ENCODE data around the gene RFTN1. TPM values are rescaled to one million over a fixed set of nuclear protein-coding genes. Genes with fewer than 3 reads are reported as not detected.

The RFTN1 gene
- total and polyA plus RNA-seq, 2 donors (not counting 3 experiments of a cell fraction or from before 2014, with no cell fraction given) = 40.3 to 43.3 TPM

DNA sequence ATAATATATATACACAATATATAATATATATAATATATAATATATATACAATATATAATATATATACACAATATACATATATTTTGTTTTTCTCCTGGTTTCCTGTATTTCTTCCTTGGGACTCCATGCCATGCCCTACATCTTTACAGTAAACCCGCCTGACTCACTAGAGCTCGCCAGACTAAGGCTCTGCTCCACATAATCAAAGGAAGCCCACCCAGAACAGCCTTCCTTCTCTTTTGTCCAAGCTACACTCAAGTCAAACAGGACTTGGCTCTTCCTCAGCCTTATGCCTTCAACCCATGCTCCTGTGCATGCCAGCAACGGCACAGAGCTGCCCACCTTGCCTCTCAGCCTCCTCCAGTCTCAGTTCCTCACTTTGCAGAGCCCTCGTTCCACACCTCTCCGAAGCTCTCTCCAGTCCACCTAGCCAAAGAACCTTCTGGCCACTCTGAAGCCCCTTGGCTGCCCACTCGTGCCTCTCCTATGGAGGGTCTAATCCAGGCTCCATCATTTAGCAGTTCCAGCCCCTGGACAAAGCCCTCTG is 109.1 kb downstream of the RFTN1 start:
- no peaks in the 10 kb centered on the region for H3K4me1 ChIP-seq (ENCODE audit: control insufficient read depth, extremely low read depth, insufficient read depth, low read length)
- FAIRE-seq (no peak), DNase-seq (ENCODE audit: low read depth, low spot score) (no peak)
- ChIA-PET CTCF (interaction anchor here (1.0 kb wide), 1 partner anchor 114 kb away, joined by 3 read pairs; no protein-coding TSS in a partner anchor), POLR2A (no interaction called here)
- no peaks in the 10 kb centered on the region for H4K20me1 ChIP-seq (replicated peaks; ENCODE audit: control insufficient read depth, extremely low read depth, insufficient read depth, low read length)
- TF ChIP-seq, protein P1, sequence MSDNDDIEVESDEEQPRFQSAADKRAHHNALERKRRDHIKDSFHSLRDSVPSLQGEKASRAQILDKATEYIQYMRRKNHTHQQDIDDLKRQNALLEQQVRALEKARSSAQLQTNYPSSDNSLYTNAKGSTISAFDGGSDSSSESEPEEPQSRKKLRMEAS (IDR thresholded peaks at IDR 0.05; ENCODE audit: insufficient read depth, insufficient read length) = no peak
- no peak for TF ChIP-seq POLR2AphosphoS5 (IDR thresholded peaks at IDR 0.05; ENCODE audit: insufficient read depth, low read depth, low read length)
- no peak for TF ChIP-seq JUN (IDR thresholded peaks at IDR 0.05; ENCODE audit: borderline replicate concordance, insufficient read depth, insufficient read length, low read depth)
- TF ChIP-seq POLR2A (IDR thresholded peaks at IDR 0.05; ENCODE audit: low read depth, low read length) = no peak
- no peak overlapping the region for H3K4me2 ChIP-seq (ENCODE audit: insufficient read depth, low read length)
- BruUV-seq (replicated peaks) = no TSS peak
- no peaks in the 10 kb centered on the region for H3K79me2 ChIP-seq (ENCODE audit: control insufficient read depth, insufficient read depth, low read length)
- intact Hi-C loops (cut with micrococcal nuclease) (no loop called here), dilution Hi-C loops (cut with MboI; ENCODE audit: extremely low pct_ligation_motif_present, low sequenced_read_pairs) (no loop called here)
- H3K9ac ChIP-seq (replicated peaks; ENCODE audit: extremely low read depth, insufficient read depth, low read length) = no peak overlapping the region
- H3K27me3 ChIP-seq (ENCODE audit: control insufficient read depth in 2 of 2, insufficient read depth in 2 of 2, low read length in 2 of 2) = no peaks in the 10 kb centered on the region
- no peaks in the 10 kb centered on the region for H3K9me1 ChIP-seq (replicated peaks; ENCODE audit: control insufficient read depth, extremely low read depth, insufficient read depth, low read length)
- peaks cover 2 to 9% of the 10 kb centered on the region in 2 experiments for H3K36me3 ChIP-seq (ENCODE audit: control insufficient read depth in 2 of 2, extremely low read depth in 1 of 2, insufficient read depth in 2 of 2, low read length in 2 of 2)
- H3K4me3 ChIP-seq (replicated peaks in 1 of 3; ENCODE audit: insufficient read depth in 1 of 3, low read depth in 1 of 3, low read length in 3 of 3) = no peak overlapping the region
- H3K27ac ChIP-seq (ENCODE audit: insufficient read depth, low read depth, low read length) = no peak overlapping the region
- H2AFZ ChIP-seq (ENCODE audit: low read depth, low read length) = no peak overlapping the region
- H3K9me3 ChIP-seq (replicated peaks; ENCODE audit: control insufficient read depth, insufficient read depth, low read length) = no peaks in the 10 kb centered on the region

DNA sequence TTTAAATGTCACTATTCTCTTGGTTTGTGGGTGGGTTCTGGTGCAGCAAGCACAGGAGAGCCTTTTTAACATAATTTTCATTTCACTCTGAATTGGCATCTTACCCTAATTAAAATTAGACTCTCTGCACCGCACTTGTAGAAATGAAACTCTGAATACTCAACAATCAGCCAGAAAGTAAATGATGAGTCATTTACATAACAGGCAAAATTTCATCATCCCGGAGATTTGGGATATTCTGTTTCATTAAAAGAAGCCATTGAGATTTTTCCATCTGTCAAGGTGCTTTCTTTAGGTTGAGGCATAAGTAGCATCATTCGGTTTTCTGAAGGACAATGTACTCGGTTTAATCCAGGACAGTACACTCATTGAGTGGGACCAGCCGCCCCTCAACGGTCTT is 111.0 kb downstream of the RFTN1 start:
- H3K27ac ChIP-seq (ENCODE audit: insufficient read depth, low read depth, low read length) = no peak overlapping the region

More for the DNA sequence above, 111.0 kb downstream of the RFTN1 start:
- BruUV-seq (replicated peaks) = no TSS peak
- no peaks in the 10 kb centered on the region for H3K4me1 ChIP-seq (ENCODE audit: control insufficient read depth, extremely low read depth, insufficient read depth, low read length)
- DNase-seq (ENCODE audit: low read depth, low spot score) = no peak
- no peak overlapping the region for H2AFZ ChIP-seq (ENCODE audit: low read depth, low read length)
- no peak for FAIRE-seq
- no peaks in the 10 kb centered on the region for H3K27me3 ChIP-seq (ENCODE audit: control insufficient read depth in 2 of 2, insufficient read depth in 2 of 2, low read length in 2 of 2)
- POLR2A ChIA-PET = no interaction called here
- H3K79me2 ChIP-seq (ENCODE audit: control insufficient read depth, insufficient read depth, low read length) = no peaks in the 10 kb centered on the region
- intact Hi-C loops (cut with micrococcal nuclease) (no loop called here), dilution Hi-C loops (cut with MboI; ENCODE audit: extremely low pct_ligation_motif_present, low sequenced_read_pairs) (no loop called here)
- no peaks in the 10 kb centered on the region for H4K20me1 ChIP-seq (replicated peaks; ENCODE audit: control insufficient read depth, extremely low read depth, insufficient read depth, low read length)
- no peaks in the 10 kb centered on the region for H3K9me3 ChIP-seq (replicated peaks; ENCODE audit: control insufficient read depth, insufficient read depth, low read length)
- H3K9me1 ChIP-seq (replicated peaks; ENCODE audit: control insufficient read depth, extremely low read depth, insufficient read depth, low read length) = no peaks in the 10 kb centered on the region
- no peak overlapping the region for H3K9ac ChIP-seq (replicated peaks; ENCODE audit: extremely low read depth, insufficient read depth, low read length)
- H3K36me3 ChIP-seq (ENCODE audit: control insufficient read depth in 2 of 2, extremely low read depth in 1 of 2, insufficient read depth in 2 of 2, low read length in 2 of 2) = peaks cover 2 to 6% of the 10 kb centered on the region in 2 experiments
- no peak overlapping the region for H3K4me3 ChIP-seq (replicated peaks in 1 of 3; ENCODE audit: insufficient read depth in 1 of 3, low read depth in 1 of 3, low read length in 3 of 3)
- no peak overlapping the region for H3K4me2 ChIP-seq (ENCODE audit: insufficient read depth, low read length)
- CTCF ChIA-PET = no interaction called here
- TF ChIP-seq CTCF (IDR thresholded peaks at IDR 0.05; ENCODE audit: extremely low read depth in 1 of 2, insufficient read depth in 1 of 2, low read depth in 1 of 2, low read length in 2 of 2) (no peak), JUN (IDR thresholded peaks at IDR 0.05; ENCODE audit: borderline replicate concordance, insufficient read depth, insufficient read length, low read depth) (peak; percentile 8)
